ENCODE measurements around the gene COL1A1.

COL1A1 gene

GRCh38 chr17:50213026-50214022, 11.9 kb upstream of the COL1A1 start:
- no peak for DNase-seq (ENCODE audit: low read depth in 2 of 2)

GRCh38 chr17:50212121-50212843, 10.9 kb upstream of the COL1A1 start:
- no peak for DNase-seq (ENCODE audit: low read depth in 2 of 2)

- DNase-seq (ENCODE audit: low read depth in 2 of 2): no peak
Measured at GRCh38 chr17:50211249-50212120, 10.1 kb upstream of the COL1A1 start.

- no peak for DNase-seq (ENCODE audit: low read depth in 2 of 2)
Measured at GRCh38 chr17:50210240-50211225, 9.1 kb upstream of the COL1A1 start.

- DNase-seq (ENCODE audit: low read depth in 2 of 2): no peak
Measured at GRCh38 chr17:50209472-50210239, 8.2 kb upstream of the COL1A1 start.

GRCh38 chr17:50209133-50209471, 7.7 kb upstream of the COL1A1 start:
- no peak for DNase-seq (ENCODE audit: low read depth in 2 of 2)

GRCh38 chr17:50208611-50209061, 7.2 kb upstream of the COL1A1 start:
- no peak for DNase-seq (ENCODE audit: low read depth in 2 of 2)

GRCh38 chr17:50207792-50208567, 6.5 kb upstream of the COL1A1 start:
- no peak for DNase-seq (ENCODE audit: low read depth in 2 of 2)

- no peak for DNase-seq (ENCODE audit: low read depth in 2 of 2)
Measured at GRCh38 chr17:50207315-50207714, 5.9 kb upstream of the COL1A1 start.

GRCh38 chr17:50206604-50207293, 5.3 kb upstream of the COL1A1 start:
- no peak for DNase-seq (ENCODE audit: low read depth in 2 of 2)

- no peak for DNase-seq (ENCODE audit: low read depth in 2 of 2)
Measured at GRCh38 chr17:50205963-50206505, 4.6 kb upstream of the COL1A1 start.

- no peak for DNase-seq (ENCODE audit: low read depth in 2 of 2)
Measured at GRCh38 chr17:50205111-50205962, 3.9 kb upstream of the COL1A1 start.

- DNase-seq (ENCODE audit: low read depth in 2 of 2): no peak
Measured at GRCh38 chr17:50204431-50204830, 3.0 kb upstream of the COL1A1 start.

GRCh38 chr17:50203604-50204345, 2.3 kb upstream of the COL1A1 start:
- DNase-seq (ENCODE audit: low read depth in 2 of 2): no peak

- no peak for DNase-seq (ENCODE audit: low read depth in 2 of 2)
Measured at GRCh38 chr17:50203086-50203485, 1.7 kb upstream of the COL1A1 start.

GRCh38 chr17:50200457-50201275, 765 bp downstream of the COL1A1 start:
- peak; percentile 45 to 68 for DNase-seq (ENCODE audit: low read depth in 2 of 2)

Measured in stimulated activated CD4-positive, alpha-beta T cell treated with anti-CD3 and anti-CD28 coated beads, Interleukin-1b, Interleukin-23, amount 100 ng/mL, for 1 hour (primary cell).